Mesenchymal stem cell (in vitro differentiated cells and primary cell): ENCODE results near the gene UBASH3B.

Experiments
- DNase-seq: peaks from one replicate; pipeline ENCODE4 v3.0.0-alpha.2; 2013
- H2AFZ ChIP-seq: one replicate; pipeline ENCODE4 v1.6.1; 2013; ENCODE audit warnings: low read depth, mild to moderate bottlenecking, control low read depth, inconsistent platforms, low read length, moderate library complexity
- H2AK5ac ChIP-seq: 2 replicates; pipeline ENCODE4 v1.6.1; 2013; ENCODE audit warnings: low read length, moderate library complexity, mild to moderate bottlenecking, inconsistent platforms; ENCODE audit not compliant: severe bottlenecking
- H2BK120ac ChIP-seq: one replicate; pipeline ENCODE4 v1.6.1; 2013; ENCODE audit warnings: low read depth, mild to moderate bottlenecking, inconsistent platforms, low read length, moderate library complexity
- H2BK12ac ChIP-seq, 2 experiments: one replicate each; pipeline ENCODE4 v1.6.1; 2013; ENCODE audit warnings: inconsistent platforms in 2 of 2, low read length in 2 of 2, mild to moderate bottlenecking in 2 of 2, moderate library complexity in 2 of 2, control low read depth in 1 of 2
- H2BK15ac ChIP-seq: one replicate; pipeline ENCODE4 v1.6.1; 2013; ENCODE audit warnings: mild to moderate bottlenecking, low read depth, inconsistent platforms; ENCODE audit not compliant: poor library complexity, severe bottlenecking
- H2BK5ac ChIP-seq: 2 replicates; pipeline ENCODE4 v1.6.1; 2013; ENCODE audit warnings: low read depth, mild to moderate bottlenecking, low read length, control low read depth, inconsistent platforms; ENCODE audit not compliant: poor library complexity, severe bottlenecking
- H3K14ac ChIP-seq, 2 experiments: one replicate each; pipeline ENCODE4 v1.6.1; 2013; ENCODE audit warnings: inconsistent platforms in 2 of 2, low read length in 2 of 2, control low read depth in 1 of 2, mild to moderate bottlenecking in 1 of 2, moderate library complexity in 1 of 2
- H3K18ac ChIP-seq, 2 experiments: one replicate each; pipeline ENCODE4 v1.6.1; 2013; ENCODE audit warnings: inconsistent platforms in 2 of 2, low read length in 2 of 2, control low read depth in 1 of 2, low read depth in 1 of 2, mild to moderate bottlenecking in 1 of 2
- H3K23ac ChIP-seq, 2 experiments: one replicate each; pipeline ENCODE4 v1.6.1; 2013; ENCODE audit warnings: inconsistent platforms in 2 of 2, low read length in 2 of 2, mild to moderate bottlenecking in 2 of 2, moderate library complexity in 2 of 2, control low read depth in 1 of 2
- H3K27ac ChIP-seq: 2 replicates; pipeline ENCODE4 v1.5.1; 2013; ENCODE audit warnings: mild to moderate bottlenecking, moderate library complexity, low read length, control low read depth, inconsistent platforms; ENCODE audit not compliant: poor library complexity, severe bottlenecking
- H3K27me3 ChIP-seq, 2 experiments: 2 replicates each; pipeline versions ENCODE4 v1.6.1 to v1.7.0; 2013; ENCODE audit warnings: low read length in 2 of 2, mild to moderate bottlenecking in 2 of 2, moderate library complexity in 2 of 2, control low read depth in 1 of 2, inconsistent platforms in 1 of 2; ENCODE audit not compliant: control insufficient read depth in 1 of 2, insufficient read depth in 1 of 2
- H3K36me3 ChIP-seq, 2 experiments: 2 replicates each; pipeline versions ENCODE4 v1.6.1 to v1.7.0; 2013; ENCODE audit warnings: low read length in 2 of 2, control low read depth in 1 of 2, inconsistent platforms in 1 of 2, low read depth in 1 of 2, mild to moderate bottlenecking in 1 of 2; ENCODE audit not compliant: insufficient read depth in 2 of 2, control insufficient read depth in 1 of 2
- H3K4ac ChIP-seq, 2 experiments: one replicate each; pipeline ENCODE4 v1.6.1; 2013; ENCODE audit warnings: inconsistent platforms in 2 of 2, low read length in 2 of 2, mild to moderate bottlenecking in 2 of 2, moderate library complexity in 2 of 2, control low read depth in 1 of 2, low read depth in 1 of 2
- H3K4me1 ChIP-seq: 2 replicates; pipeline ENCODE4 v1.6.1; 2013; ENCODE audit warnings: low read depth, low read length, control low read depth; ENCODE audit not compliant: control insufficient read depth, insufficient read depth
- H3K4me2 ChIP-seq: 2 replicates; pipeline ENCODE4 v1.6.1; 2013; ENCODE audit warnings: low read length, mild to moderate bottlenecking, inconsistent platforms; ENCODE audit not compliant: poor library complexity, severe bottlenecking
- H3K4me3 ChIP-seq, 2 experiments: 2 replicates each; pipeline versions ENCODE4 v1.5.1 to v1.7.0; 2013; ENCODE audit warnings: low read length in 2 of 2, mild to moderate bottlenecking in 2 of 2, control low read depth in 1 of 2, low read depth in 1 of 2; ENCODE audit not compliant: insufficient read depth in 1 of 2
- H3K79me1 ChIP-seq: replicated peaks from 2 replicates; pipeline ENCODE4 v1.6.1; 2013; ENCODE audit warnings: mild to moderate bottlenecking, control low read depth, low read length, inconsistent platforms; ENCODE audit not compliant: poor library complexity, severe bottlenecking
- H3K9ac ChIP-seq: 2 replicates; pipeline ENCODE4 v1.7.0; 2013; ENCODE audit warnings: mild to moderate bottlenecking, low read length, moderate library complexity
- H3K9me3 ChIP-seq: 2 replicates; pipeline ENCODE4 v1.7.0; 2013; ENCODE audit warnings: mild to moderate bottlenecking, low read length; ENCODE audit not compliant: control insufficient read depth
- H4K8ac ChIP-seq: one replicate; pipeline ENCODE4 v1.6.1; 2013; ENCODE audit warnings: inconsistent platforms, mild to moderate bottlenecking, low read length, moderate library complexity
- H4K91ac ChIP-seq: one replicate; pipeline ENCODE4 v1.6.1; 2013; ENCODE audit warnings: mild to moderate bottlenecking, low read length, inconsistent platforms
- WGBS: methylation state at CpG from one replicate; pipeline ENCODE4 v1.1.7; 2013; ENCODE audit warnings: mixed read lengths; 5-methylcytosine and 5-hydroxymethylcytosine counted together

Gene UBASH3B

GRCh38 chr11:122691549-122692150 lies 36.1 kb downstream of the UBASH3B start:
- Histone ChIP-seq H2AK5ac (peak overlapping the region; percentile 40), H3K27me3 (no peaks in the 10 kb centered on the region), H3K4ac (peak overlapping the region; percentile 46 to 62), H2BK120ac (peak overlapping the region; percentile 66), H3K14ac (peak overlapping the region in 1 of 2 experiments; percentile 13), H3K4me3 (no peak overlapping the region), H3K23ac (no peak overlapping the region), H2AFZ (no peak overlapping the region), H3K18ac (peak overlapping the region; percentile 40 to 79), H2BK15ac (peak overlapping the region; percentile 60), H2BK5ac (no peak overlapping the region), H3K27ac (peak overlapping the region; percentile 84), H4K8ac (peak overlapping the region; percentile 74), H3K9ac (peak overlapping the region; percentile 85), H3K4me1 (peaks cover 14% of the 10 kb centered on the region), H4K91ac (peak overlapping the region; percentile 73), H3K36me3 (peaks cover 4 to 6% of the 10 kb centered on the region in 2 experiments), H2BK12ac (peak overlapping the region in 1 of 2 experiments; percentile 64), H3K4me2 (no peak overlapping the region), H3K9me3 (no peaks in the 10 kb centered on the region), H3K79me1 (peaks cover 3% of the 10 kb centered on the region)
- peak; percentile 35 for DNase-seq
- WGBS, result 88% methylated on average over 3 of the region's 4 CpGs

GRCh38 chr11:122692444-122692843 lies 36.9 kb downstream of the UBASH3B start:
- Histone ChIP-seq H3K9ac (peak overlapping the region; percentile 85), H3K4me3 (no peak overlapping the region), H3K4me2 (no peak overlapping the region), H3K23ac (no peak overlapping the region), H2BK12ac (peak overlapping the region; percentile 37 to 67), H3K79me1 (peaks cover 5% of the 10 kb centered on the region), H2BK15ac (no peak overlapping the region), H4K91ac (no peak overlapping the region), H3K27ac (peak overlapping the region; percentile 69), H3K27me3 (no peaks in the 10 kb centered on the region), H2BK5ac (no peak overlapping the region), H3K4ac (peak overlapping the region in 1 of 2 experiments; percentile 59), H2BK120ac (no peak overlapping the region), H2AK5ac (peak overlapping the region; percentile 66), H4K8ac (no peak overlapping the region), H3K14ac (peak overlapping the region in 1 of 2 experiments; percentile 28), H3K18ac (peak overlapping the region in 1 of 2 experiments; percentile 77), H3K4me1 (peaks cover 14% of the 10 kb centered on the region), H2AFZ (no peak overlapping the region), H3K36me3 (peaks cover 2 to 6% of the 10 kb centered on the region in 2 experiments), H3K9me3 (no peaks in the 10 kb centered on the region)
- 77% methylated on average over 6 of the region's 6 CpGs for WGBS
- DNase-seq, result no peak

GRCh38 chr11:122695076-122695615 lies 39.6 kb downstream of the UBASH3B start:
- no peaks in the 10 kb centered on the region for H3K9me3 ChIP-seq
- H3K27ac ChIP-seq, result no peak overlapping the region
- H4K8ac ChIP-seq, result no peak overlapping the region
- H3K36me3 ChIP-seq, result peaks cover 0 to 3% of the 10 kb centered on the region in 2 experiments
- H2BK15ac ChIP-seq, result no peak overlapping the region
- no peak overlapping the region for H3K4me3 ChIP-seq
- no peak overlapping the region for H3K23ac ChIP-seq
- over 99% methylated on average over 9 of the region's 13 CpGs for WGBS
- no peak for DNase-seq
- no peak overlapping the region for H3K9ac ChIP-seq
- no peak overlapping the region for H2BK120ac ChIP-seq
- peaks cover 4% of the 10 kb centered on the region for H3K79me1 ChIP-seq
- no peaks in the 10 kb centered on the region for H3K27me3 ChIP-seq
- no peak overlapping the region for H2AK5ac ChIP-seq
- no peak overlapping the region for H3K18ac ChIP-seq
- H2BK5ac ChIP-seq, result no peak overlapping the region
- no peak overlapping the region for H3K14ac ChIP-seq
- no peak overlapping the region for H2AFZ ChIP-seq
- H3K4me1 ChIP-seq, result peaks cover 18% of the 10 kb centered on the region
- H3K4ac ChIP-seq, result no peak overlapping the region
- no peak overlapping the region for H2BK12ac ChIP-seq
- H3K4me2 ChIP-seq, result no peak overlapping the region
- no peak overlapping the region for H4K91ac ChIP-seq

- no peak overlapping the region for H3K4me2 ChIP-seq
- H2BK120ac ChIP-seq, result no peak overlapping the region
- H4K8ac ChIP-seq, result no peak overlapping the region
- DNase-seq, result no peak
- H3K36me3 ChIP-seq, result peaks cover 0 to 3% of the 10 kb centered on the region in 2 experiments
- no peak overlapping the region for H2BK5ac ChIP-seq
- no peak overlapping the region for H3K4ac ChIP-seq
- no peak overlapping the region for H2BK15ac ChIP-seq
- no peak overlapping the region for H2AFZ ChIP-seq
- WGBS, result 95% methylated on average over 11 of the region's 11 CpGs
- no peak overlapping the region for H3K14ac ChIP-seq
- peaks cover 4% of the 10 kb centered on the region for H3K79me1 ChIP-seq
- no peaks in the 10 kb centered on the region for H3K9me3 ChIP-seq
- peaks cover 11% of the 10 kb centered on the region for H3K4me1 ChIP-seq
- no peak overlapping the region for H3K4me3 ChIP-seq
- H2BK12ac ChIP-seq, result no peak overlapping the region
- no peak overlapping the region for H3K18ac ChIP-seq
- no peak overlapping the region for H3K9ac ChIP-seq
- no peak overlapping the region for H2AK5ac ChIP-seq
- no peak overlapping the region for H4K91ac ChIP-seq
- H3K23ac ChIP-seq, result no peak overlapping the region
- no peak overlapping the region for H3K27ac ChIP-seq
- H3K27me3 ChIP-seq, result no peaks in the 10 kb centered on the region
Measured at GRCh38 chr11:122696662-122697061, 41.1 kb downstream of the UBASH3B start.
